Measurements from ENCODE around the gene SCTR.

The SCTR gene

DNA sequence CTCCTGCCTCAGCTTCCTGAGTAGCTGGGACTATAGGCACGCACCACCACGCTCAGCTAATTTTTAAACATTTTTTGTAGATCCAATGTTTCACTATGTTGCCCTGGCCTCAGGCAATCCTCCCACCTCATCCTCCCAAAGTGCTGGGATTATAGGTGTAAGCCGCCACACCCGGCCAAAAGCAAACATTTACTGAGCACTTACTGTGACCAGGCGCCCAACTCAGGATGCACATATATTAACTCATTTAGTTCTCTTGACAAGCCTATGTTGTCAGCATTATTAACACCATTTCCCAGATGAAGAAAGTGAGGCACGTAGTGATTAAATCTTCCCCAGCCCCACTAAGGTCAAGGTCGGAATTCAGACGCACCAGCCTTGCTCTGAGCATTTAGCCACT is 51.5 kb downstream of the SCTR start:
- Histone ChIP-seq H3K4me1 (peaks cover 5% of the 10 kb centered on the region), H3K79me2 (peaks cover 3% of the 10 kb centered on the region), H3K27ac (no peak overlapping the region), H3K27me3 (ENCODE audit: control insufficient read depth, insufficient read depth, low read length) (no peaks in the 10 kb centered on the region), H3K9ac (no peak overlapping the region), H3K9me3 (ENCODE audit: control insufficient read depth, low read length) (no peaks in the 10 kb centered on the region), H3K4me2 (ENCODE audit: low read length) (no peak overlapping the region), H3K36me3 (ENCODE audit: control insufficient read depth, insufficient read depth, low read length) (no peaks in the 10 kb centered on the region), H3K4me3 (ENCODE audit: low read depth, low read length) (no peak overlapping the region), H2AFZ (no peak overlapping the region)
- TF ChIP-seq, protein P1, sequence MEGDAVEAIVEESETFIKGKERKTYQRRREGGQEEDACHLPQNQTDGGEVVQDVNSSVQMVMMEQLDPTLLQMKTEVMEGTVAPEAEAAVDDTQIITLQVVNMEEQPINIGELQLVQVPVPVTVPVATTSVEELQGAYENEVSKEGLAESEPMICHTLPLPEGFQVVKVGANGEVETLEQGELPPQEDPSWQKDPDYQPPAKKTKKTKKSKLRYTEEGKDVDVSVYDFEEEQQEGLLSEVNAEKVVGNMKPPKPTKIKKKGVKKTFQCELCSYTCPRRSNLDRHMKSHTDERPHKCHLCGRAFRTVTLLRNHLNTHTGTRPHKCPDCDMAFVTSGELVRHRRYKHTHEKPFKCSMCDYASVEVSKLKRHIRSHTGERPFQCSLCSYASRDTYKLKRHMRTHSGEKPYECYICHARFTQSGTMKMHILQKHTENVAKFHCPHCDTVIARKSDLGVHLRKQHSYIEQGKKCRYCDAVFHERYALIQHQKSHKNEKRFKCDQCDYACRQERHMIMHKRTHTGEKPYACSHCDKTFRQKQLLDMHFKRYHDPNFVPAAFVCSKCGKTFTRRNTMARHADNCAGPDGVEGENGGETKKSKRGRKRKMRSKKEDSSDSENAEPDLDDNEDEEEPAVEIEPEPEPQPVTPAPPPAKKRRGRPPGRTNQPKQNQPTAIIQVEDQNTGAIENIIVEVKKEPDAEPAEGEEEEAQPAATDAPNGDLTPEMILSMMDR (IDR thresholded peaks at IDR 0.05): no peak

DNA sequence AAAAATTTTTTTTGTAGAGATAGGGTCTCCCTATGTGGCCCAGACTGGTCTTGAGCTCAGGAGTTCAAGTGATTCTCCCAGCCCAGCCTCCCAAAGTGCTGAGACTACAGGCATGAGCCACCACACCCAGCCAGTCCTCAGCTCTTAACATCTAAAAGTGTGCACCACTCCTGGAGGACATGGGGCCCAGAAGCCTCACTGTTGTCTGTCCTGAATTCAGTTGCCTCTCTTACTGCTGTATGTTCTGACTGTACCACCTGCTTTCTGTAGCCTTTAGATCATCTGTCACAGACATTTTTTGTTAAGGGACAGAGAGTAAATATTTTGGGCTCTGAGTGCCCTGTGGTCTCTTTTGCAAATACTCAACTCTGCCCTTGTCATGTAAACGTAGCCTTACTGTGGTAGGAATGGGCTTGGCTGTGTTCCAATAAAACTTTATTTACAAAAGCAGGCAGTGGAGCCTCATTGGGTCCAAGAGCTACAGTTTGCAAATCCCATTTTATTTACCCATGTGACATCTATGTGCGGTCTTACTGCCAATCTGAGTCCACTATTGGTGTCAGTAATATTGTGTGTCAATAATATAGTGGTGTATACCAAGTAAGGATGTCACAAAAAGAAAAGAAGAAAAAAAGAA is 54.5 kb downstream of the SCTR start:
- no peak overlapping the region for H3K4me2 ChIP-seq (ENCODE audit: low read length)
- no peak overlapping the region for H3K4me3 ChIP-seq (ENCODE audit: low read depth, low read length)
- TF ChIP-seq, protein P1 (IDR thresholded peaks at IDR 0.05): no peak
- peaks cover under 1% of the 10 kb centered on the region for H3K4me1 ChIP-seq
- no peaks in the 10 kb centered on the region for H3K79me2 ChIP-seq
- no peaks in the 10 kb centered on the region for H3K9me3 ChIP-seq (ENCODE audit: control insufficient read depth, low read length)
- H3K27ac ChIP-seq: no peak overlapping the region
- H3K9ac ChIP-seq: no peak overlapping the region
- no peaks in the 10 kb centered on the region for H3K36me3 ChIP-seq (ENCODE audit: control insufficient read depth, insufficient read depth, low read length)
- no peaks in the 10 kb centered on the region for H3K27me3 ChIP-seq (ENCODE audit: control insufficient read depth, insufficient read depth, low read length)
- no peak overlapping the region for H2AFZ ChIP-seq

DNA sequence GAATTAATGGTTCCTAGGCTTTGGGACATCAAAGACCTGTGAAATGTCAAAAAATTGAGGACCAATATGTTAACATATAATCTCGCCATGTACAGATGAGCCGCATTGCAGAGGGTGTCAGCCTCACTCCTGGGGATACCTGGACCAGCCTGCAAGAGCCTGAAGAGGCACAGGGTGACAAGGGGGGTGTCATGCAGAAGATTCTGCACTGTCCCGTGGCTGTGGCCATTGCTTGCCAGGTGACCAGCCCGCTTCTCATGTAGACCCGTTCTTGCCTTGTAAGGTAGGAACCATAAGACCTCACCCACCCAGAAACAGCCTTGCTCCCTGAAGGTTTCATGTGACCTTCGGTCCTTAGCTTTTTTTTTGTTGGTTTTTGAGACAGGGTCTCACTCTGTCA is 55.2 kb downstream of the SCTR start:
- Histone ChIP-seq H3K9ac (no peak overlapping the region), H2AFZ (no peak overlapping the region), H3K4me3 (ENCODE audit: low read depth, low read length) (no peak overlapping the region), H3K4me2 (ENCODE audit: low read length) (no peak overlapping the region), H3K36me3 (ENCODE audit: control insufficient read depth, insufficient read depth, low read length) (no peaks in the 10 kb centered on the region), H3K79me2 (no peaks in the 10 kb centered on the region), H3K27ac (no peak overlapping the region), H3K4me1 (peaks cover 2% of the 10 kb centered on the region), H3K9me3 (ENCODE audit: control insufficient read depth, low read length) (no peaks in the 10 kb centered on the region), H3K27me3 (ENCODE audit: control insufficient read depth, insufficient read depth, low read length) (no peaks in the 10 kb centered on the region)
- TF ChIP-seq, protein P1 (IDR thresholded peaks at IDR 0.05): no peak

DNA sequence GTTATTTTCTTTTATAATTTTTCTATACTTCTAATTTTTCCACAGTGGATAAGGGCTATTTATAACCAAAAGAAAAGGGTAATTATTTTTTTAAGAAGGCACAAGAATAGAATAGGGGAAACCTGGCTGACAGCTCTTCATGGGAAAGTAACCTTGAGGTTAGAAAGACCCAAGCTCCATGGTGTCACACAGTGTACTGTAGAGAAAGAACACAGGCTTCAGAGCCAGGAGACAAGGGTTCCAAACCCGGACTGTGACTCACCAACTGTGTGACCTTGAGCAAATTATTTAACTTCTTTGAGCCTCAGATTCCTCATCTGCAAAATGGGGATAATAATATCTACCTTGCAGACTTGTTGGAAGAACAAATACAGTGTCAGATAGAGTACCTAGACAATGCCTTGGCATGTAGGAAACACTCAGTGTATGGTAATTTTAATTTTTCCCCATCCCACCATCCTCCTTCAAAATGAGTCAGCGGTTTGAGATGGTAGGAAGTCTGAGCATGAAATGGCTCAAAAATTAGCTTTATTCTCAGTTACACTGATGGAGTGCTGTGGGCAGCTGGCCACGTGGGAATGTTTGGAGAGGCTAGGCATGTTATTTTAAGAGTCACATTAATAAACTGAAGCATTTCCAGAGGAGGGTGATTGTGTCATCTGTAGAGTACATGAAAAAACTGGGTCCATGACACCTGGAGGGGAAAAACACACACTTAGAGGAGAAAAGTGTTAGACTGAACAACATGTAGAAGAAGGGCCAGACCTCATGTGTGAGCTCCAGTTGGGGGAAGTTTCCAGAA is 55.9 kb downstream of the SCTR start:
- H3K36me3 ChIP-seq (ENCODE audit: control insufficient read depth, insufficient read depth, low read length): no peaks in the 10 kb centered on the region
- H3K27me3 ChIP-seq (ENCODE audit: control insufficient read depth, insufficient read depth, low read length): no peaks in the 10 kb centered on the region
- no peak overlapping the region for H3K9ac ChIP-seq
- no peak overlapping the region for H3K4me2 ChIP-seq (ENCODE audit: low read length)
- peaks cover 2% of the 10 kb centered on the region for H3K4me1 ChIP-seq
- no peak overlapping the region for H3K27ac ChIP-seq
- H3K9me3 ChIP-seq (ENCODE audit: control insufficient read depth, low read length): no peaks in the 10 kb centered on the region
- no peaks in the 10 kb centered on the region for H3K79me2 ChIP-seq
- H3K4me3 ChIP-seq (ENCODE audit: low read depth, low read length): no peak overlapping the region
- TF ChIP-seq, protein P1 (IDR thresholded peaks at IDR 0.05): no peak
- no peak overlapping the region for H2AFZ ChIP-seq

All from parathyroid adenoma (tissue), 2 donors.